Measurements from ENCODE around the gene ALDOB. TPM values are rescaled to one million over a fixed set of nuclear protein-coding genes. Genes with fewer than 3 reads are reported as not detected.

The ALDOB gene
- not detected in 2 replicates for total RNA-seq (2014; rRNA removed; shearing (Covaris generic))
- polyA plus RNA-seq (2014; cell fraction: nucleus; rRNA removed), result not detected in 2 replicates

- no peak for DNase-seq (ENCODE audit: extremely low read depth, low read depth)
Measured at GRCh38 chr9:101435601-101436079, at the start of gene ALDOB. Gene ALDOB (minus strand): TSS chr9:101435774. CDS start chr9:101430887, 4,887 bp downstream.

DNA sequence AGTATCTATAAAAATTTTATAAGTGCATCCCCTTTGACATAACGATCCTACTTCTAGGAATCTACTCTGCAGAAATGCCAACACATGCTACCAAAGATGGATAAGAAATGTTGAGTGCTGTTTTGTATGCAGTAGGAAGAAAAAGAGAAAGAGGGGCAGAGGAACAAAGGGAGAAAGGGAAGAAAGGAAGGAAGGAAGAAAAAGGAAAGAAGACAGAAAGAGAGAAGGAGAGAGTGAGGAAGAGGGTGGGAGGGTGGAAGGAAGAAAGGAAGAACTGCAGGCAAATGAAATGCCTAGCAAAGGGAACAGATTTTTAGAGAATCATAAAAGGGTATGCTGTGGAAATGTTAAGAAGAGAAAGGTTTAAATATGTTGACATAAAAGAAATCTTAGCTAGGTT is 48.5 kb upstream of the ALDOB start:
- no peak for DNase-seq (ENCODE audit: extremely low read depth, low read depth)

DNA sequence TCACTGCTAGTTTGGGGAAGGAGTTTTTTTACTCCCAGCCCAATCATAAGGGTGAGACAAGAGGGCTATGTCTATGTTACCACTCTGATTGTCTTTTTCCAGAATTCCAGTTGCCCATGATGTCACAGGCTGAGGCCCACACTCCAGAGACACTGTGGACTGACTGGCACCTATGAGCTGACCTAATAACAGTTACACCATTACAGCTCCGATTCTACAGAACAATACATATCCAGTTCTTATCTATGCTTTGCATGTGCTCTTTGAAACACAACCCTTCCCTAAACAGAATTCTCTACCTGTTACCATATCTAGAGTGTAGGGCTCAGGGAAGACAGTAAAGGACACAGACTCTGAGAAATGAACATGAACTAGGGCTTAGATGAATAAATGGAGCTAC is 45.7 kb upstream of the ALDOB start:
- DNase-seq (ENCODE audit: extremely low read depth, low read depth), result no peak

- no peak for DNase-seq (ENCODE audit: extremely low read depth, low read depth)
Measured at GRCh38 chr9:101480386-101480785, 44.8 kb upstream of the ALDOB start.

DNA sequence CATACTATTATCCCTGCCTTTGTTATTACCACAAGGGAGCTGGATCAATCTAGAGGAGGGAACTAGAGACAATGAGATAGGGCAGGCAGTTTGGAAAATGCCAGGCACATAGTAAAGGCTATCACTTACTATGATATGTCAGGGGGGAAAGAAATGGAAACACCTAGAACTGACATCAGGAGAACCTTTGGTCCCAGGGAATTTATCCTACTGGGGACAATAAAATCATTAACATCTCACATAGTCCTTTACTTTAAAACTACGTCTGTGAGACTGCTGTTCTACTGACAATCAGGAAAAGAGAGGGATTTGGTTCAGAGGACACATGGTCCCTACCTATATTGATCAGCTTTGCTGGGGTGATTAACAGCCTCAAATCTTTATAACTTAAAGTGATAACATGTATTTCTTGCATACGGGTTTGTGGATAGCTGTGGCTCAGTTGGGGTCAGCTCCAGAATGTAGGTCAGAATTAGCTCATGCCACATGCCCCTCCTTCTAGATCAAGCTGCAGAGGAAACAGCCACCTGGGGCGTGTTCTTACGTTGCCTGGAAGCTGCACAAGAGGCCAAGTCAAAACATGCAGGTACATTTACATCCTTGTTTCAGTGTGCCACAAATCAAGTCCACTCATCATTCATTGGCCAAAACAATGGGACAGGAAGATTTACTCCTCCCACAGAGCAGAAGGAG is 43.9 kb upstream of the ALDOB start:
- DNase-seq (ENCODE audit: extremely low read depth, low read depth), result no peak

- DNase-seq (ENCODE audit: extremely low read depth, low read depth), result no peak
Measured at GRCh38 chr9:101478906-101479305, 43.3 kb upstream of the ALDOB start.

DNA sequence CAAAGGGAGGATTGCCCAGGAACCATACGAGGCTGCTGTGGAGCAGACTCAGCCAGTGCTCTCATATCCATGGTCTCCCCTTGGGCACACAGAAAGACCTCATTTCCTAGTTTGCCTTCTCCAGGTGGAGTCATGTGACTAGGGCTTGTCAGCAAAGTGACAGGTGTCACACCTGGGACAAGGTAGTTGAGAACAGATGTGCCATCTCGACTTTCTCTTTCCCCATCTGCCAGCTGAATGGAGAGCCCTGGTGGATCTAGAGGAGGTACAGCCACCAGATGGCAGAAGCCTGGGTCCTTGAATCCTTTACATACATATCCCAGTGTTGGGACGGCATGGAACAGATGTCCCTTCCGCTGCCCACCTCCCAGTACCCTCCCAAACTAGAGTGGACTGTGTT is 42.9 kb upstream of the ALDOB start:
- no peak for DNase-seq (ENCODE audit: extremely low read depth, low read depth)

DNA sequence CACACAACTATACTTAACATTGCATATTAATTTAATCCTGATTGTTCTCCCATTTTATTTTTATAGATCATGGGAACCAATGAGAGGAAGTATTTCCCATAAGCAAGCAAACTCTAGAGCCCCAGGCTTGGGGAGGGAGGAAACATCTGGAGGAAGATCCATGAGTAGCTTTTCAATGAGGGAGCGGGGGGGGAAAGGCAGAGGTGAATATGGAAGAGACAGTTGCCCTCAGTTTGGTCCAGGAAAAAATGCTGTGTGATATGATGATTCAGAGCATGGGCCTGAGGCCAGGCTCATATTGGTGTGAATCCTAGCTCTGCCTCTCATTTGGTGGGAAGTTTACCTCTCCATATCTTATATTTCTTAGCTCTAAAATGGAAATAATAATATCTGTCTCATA is 42.2 kb upstream of the ALDOB start:
- DNase-seq (ENCODE audit: extremely low read depth, low read depth), result no peak

- no peak for DNase-seq (ENCODE audit: extremely low read depth, low read depth)
Measured at GRCh38 chr9:101477214-101477613, 41.6 kb upstream of the ALDOB start.

DNA sequence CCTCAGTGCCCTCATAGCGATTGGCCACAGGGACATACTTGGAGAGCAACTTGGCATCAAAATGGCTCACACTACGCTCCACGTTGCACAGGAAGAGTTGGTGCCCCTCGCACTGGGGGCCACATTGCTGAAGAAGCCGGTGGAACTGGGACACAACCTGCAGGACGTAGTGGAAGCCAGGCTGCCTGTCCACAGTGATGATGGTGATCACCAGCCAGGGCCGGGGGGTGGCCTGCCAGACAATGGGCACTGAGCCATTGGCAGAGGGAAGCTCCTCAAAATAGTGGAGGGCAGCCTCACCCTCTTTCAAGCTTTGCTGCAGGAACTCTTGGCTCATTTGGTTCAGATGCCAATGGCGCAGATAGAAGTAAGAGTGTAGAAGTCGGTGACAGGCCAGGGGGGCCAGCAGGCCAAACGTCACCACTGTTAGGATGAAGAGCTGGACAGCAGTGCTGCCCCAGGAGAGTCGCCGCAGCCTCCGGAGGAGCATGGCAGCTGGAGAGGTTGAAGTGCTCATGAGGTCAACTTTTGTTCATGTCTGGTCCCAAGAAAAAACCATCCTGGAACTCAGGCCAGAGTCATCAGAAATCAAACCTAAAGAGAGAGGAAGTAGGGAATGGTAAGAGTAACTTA is 41.1 kb upstream of the ALDOB start:
- no peak for DNase-seq (ENCODE audit: extremely low read depth, low read depth)

- no peak for DNase-seq (ENCODE audit: extremely low read depth, low read depth)
Measured at GRCh38 chr9:101472891-101473290, 37.3 kb upstream of the ALDOB start.

GRCh38 chr9:101470929-101471328 is 35.4 kb upstream of the ALDOB start:
- DNase-seq (ENCODE audit: extremely low read depth, low read depth), result no peak

DNA sequence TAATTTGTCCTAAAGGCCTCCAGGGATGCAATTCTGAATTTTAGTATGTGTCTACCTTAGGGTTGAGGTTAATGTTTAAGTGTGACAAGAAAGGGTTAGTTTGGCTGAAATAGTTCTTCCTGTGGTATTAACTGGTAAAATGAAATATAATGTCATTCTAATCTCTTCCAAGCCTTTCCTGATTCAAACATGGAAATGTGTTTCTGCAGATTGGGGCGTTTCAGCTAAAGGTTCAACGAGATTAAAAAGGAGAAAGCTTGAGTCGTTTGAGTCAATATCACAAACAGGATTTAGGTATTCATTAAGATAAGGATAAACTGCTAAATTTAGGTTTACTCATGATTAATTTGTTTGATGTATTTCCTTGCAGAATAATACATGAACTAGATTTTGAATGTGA is 34.4 kb upstream of the ALDOB start:
- DNase-seq (ENCODE audit: extremely low read depth, low read depth), result no peak

DNA sequence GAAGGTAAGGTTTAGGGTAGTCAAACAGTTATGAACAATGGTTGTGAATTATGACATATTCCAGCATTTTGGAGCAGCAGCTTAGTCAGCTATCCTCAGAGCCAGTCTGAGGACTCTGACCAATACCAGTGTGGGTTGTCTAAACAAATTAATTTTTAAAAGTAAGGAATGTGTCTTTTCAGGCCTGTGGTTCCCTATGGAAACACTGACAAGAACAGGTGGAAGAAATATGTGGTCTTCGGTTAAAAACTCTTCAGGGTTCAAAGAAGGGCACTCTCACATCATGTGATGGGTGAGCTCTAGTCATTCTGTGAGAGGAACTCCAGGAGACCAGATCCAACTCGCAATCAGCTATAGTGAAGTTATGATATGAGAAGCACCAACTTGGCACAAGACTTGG is 33.5 kb upstream of the ALDOB start:
- DNase-seq (ENCODE audit: extremely low read depth, low read depth), result no peak

DNA sequence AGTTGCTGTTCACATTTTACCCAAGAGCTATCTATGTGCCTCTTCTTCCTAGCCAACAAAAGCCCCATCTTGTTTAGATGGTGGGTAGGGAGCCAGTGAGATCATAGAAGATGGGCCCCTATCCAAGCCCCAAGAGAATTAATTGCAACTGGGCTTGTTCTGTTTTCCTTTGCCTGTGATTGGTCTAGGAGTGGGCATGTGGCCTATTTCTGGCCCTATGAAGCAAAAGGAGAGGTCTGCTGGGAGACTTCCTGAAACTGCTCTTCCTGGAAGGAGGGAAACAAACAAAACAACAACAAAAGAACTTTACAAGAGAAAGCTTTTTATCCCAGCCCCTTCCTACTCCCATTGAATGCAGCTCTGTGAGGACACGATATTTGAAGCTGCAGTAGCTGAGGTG is 32.5 kb upstream of the ALDOB start:
- no peak for DNase-seq (ENCODE audit: extremely low read depth, low read depth)

DNA sequence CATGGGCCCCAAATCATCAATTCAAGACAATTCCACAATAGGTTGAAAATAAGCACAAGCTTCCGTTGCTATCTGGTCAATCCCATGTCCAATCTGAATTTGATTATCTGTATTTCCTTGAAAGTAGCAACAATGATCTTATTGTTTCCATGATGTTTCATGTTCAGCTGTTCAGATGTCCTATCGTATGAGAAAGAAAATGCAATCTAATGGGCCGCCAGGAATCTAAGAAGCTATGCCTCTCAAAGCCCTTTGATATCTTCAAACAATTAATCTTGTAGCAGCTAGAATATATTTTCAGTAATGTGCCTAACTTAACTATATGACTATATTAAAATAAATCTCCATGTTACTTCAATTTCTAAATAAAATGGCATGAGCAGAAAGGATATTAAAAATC is 32.1 kb upstream of the ALDOB start:
- DNase-seq (ENCODE audit: extremely low read depth, low read depth), result no peak

GRCh38 chr9:101466863-101467262 is 31.3 kb upstream of the ALDOB start:
- DNase-seq (ENCODE audit: extremely low read depth, low read depth), result no peak

- DNase-seq (ENCODE audit: extremely low read depth, low read depth), result peak; percentile 85
Measured at GRCh38 chr9:101465326-101465915, 29.8 kb upstream of the ALDOB start.

DNA sequence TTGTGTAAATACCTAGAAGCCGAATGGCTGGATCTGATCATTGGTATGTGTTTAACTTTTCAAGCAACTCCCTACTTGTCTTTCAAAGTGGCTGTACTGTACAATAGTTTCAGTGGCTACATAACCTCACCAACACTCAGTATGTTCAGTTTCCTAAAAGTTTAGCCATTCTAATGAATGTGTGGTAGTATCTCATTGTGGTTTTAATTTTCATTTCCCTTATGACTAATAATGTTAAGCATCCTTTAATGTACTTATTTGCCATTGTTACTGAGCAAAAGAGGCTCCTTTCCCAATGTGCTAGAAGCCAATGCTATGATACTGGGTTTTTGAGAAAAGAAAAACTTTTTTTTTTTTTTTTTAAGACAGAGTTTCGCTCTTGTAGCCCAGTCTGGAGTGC is 27.8 kb upstream of the ALDOB start:
- DNase-seq (ENCODE audit: extremely low read depth, low read depth), result no peak

DNA sequence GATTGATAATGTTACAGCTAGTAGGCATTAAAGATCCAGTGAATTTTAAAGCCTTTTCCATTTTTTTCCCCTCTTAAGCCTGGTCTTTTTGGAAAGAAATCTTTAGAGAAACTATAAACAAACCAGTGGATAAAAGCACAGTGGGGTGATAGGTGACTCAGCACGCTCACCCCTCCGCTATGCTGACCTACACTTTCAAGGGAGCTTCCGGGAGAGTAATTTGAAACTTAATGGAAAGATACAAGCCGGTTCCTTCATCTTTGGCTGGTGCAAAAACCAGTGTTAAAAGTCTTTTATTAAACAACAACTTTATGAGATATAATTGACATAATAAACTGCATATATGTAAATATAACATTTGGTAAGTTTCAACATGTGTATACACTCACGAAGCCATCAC is 27.0 kb upstream of the ALDOB start:
- DNase-seq (ENCODE audit: extremely low read depth, low read depth), result no peak

GRCh38 chr9:101460965-101461364 is 25.4 kb upstream of the ALDOB start:
- DNase-seq (ENCODE audit: extremely low read depth, low read depth), result no peak
